Measurements from ENCODE around the gene MVB12B.

- no peak for TF ChIP-seq EZH2 (IDR thresholded peaks at IDR 0.05)
- no peak for TF ChIP-seq POLR2A (IDR thresholded peaks at IDR 0.05; ENCODE audit: borderline replicate concordance, extremely low read depth, insufficient read depth, insufficient read length)
- no peak for TF ChIP-seq POLR2AphosphoS5 (IDR thresholded peaks at IDR 0.05; ENCODE audit: low read depth, low read length)
- TF ChIP-seq MAX (IDR thresholded peaks at IDR 0.05) = no peak
- TF ChIP-seq CTCF (IDR thresholded peaks at IDR 0.05 in 2 of 3, conservative IDR thresholded peaks at IDR 0.05 in 1 of 3; ENCODE audit: borderline replicate concordance in 1 of 3, insufficient read depth in 1 of 3, low read depth in 2 of 3, low read length in 2 of 3) = no peak
- TF ChIP-seq ELF1 (IDR thresholded peaks at IDR 0.05; ENCODE audit: borderline replicate concordance, low read depth) = no peak
- TF ChIP-seq SIN3A (IDR thresholded peaks at IDR 0.05; ENCODE audit: low read depth) = no peak
- no peak for TF ChIP-seq YY1 (IDR thresholded peaks at IDR 0.05; ENCODE audit: extremely low read depth, insufficient replicate concordance, low read depth, low read length)
These were observed 76.8 kb downstream of the MVB12B start for GRCh38 chr9:126403397-126403796.

All from HCT116 (cell line).